Hepatocyte (in vitro differentiated cells): Measurements from ENCODE around the gene DUSP10.

ENCODE experiments used
- EZH2 ChIP-seq: fragments of 200-600 bp; sonication (generic); IDR thresholded peaks from 2 replicates; pipeline ENCODE4 v1.6.1; 2016; ENCODE audit warnings: antibody characterized with exemption, mild to moderate bottlenecking, borderline replicate concordance
- EZH2phosphoT487 ChIP-seq: fragments of 200-600 bp; sonication (generic); IDR thresholded peaks from one replicate; pipeline ENCODE4 v1.6.1; 2018; ENCODE audit warnings: antibody characterized with exemption, mild to moderate bottlenecking, low read depth, moderate library complexity; ENCODE audit not compliant: unreplicated experiment, severe bottlenecking
- TF ChIP-seq, protein P1 (sequence below): fragments of 200-600 bp; sonication (generic); IDR thresholded peaks from 2 replicates; pipeline ENCODE4 v1.5.1; 2016; ENCODE audit warnings: antibody characterized with exemption, mild to moderate bottlenecking; ENCODE audit not compliant: poor library complexity

DNA sequence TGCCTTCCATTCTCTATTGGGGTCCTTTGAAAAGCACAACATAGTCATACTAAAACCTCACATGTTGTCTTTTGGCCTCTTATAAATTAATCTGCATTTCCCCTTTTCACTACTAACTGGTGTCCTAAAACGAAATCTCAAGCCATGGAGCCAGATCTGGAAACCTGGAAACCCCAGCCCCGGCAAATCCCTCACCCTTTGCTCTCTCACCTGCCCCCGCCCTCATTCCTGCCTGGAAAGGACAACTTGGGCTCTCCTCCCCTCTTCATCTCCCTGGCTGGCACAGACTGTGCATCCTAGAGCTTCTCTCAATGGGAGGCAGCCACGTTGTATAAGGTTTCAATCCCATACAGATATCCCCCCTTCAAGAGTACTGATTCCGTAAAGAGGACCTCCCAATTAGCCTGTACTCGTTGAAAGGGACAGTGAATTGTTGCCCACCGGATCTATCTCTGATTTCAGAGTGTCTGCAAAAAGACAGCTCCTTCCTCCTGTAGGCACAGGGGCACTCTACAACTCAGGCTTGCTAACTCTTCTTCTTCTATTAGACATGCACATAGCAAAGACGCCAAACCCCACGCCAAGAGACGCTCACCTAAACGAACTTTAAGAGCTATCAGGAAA is 1.4 kb downstream of the DUSP10 start:
- TF ChIP-seq EZH2phosphoT487, result no peak
- TF ChIP-seq, protein P1, sequence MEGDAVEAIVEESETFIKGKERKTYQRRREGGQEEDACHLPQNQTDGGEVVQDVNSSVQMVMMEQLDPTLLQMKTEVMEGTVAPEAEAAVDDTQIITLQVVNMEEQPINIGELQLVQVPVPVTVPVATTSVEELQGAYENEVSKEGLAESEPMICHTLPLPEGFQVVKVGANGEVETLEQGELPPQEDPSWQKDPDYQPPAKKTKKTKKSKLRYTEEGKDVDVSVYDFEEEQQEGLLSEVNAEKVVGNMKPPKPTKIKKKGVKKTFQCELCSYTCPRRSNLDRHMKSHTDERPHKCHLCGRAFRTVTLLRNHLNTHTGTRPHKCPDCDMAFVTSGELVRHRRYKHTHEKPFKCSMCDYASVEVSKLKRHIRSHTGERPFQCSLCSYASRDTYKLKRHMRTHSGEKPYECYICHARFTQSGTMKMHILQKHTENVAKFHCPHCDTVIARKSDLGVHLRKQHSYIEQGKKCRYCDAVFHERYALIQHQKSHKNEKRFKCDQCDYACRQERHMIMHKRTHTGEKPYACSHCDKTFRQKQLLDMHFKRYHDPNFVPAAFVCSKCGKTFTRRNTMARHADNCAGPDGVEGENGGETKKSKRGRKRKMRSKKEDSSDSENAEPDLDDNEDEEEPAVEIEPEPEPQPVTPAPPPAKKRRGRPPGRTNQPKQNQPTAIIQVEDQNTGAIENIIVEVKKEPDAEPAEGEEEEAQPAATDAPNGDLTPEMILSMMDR, result no peak
- no peak for TF ChIP-seq EZH2
